CD14-positive monocyte (primary cell): ENCODE results near the gene TMEFF2. TPM values are rescaled to one million over a fixed set of nuclear protein-coding genes. Genes with fewer than 3 reads are reported as not detected.

Source experiments
- DNase-seq, 3 donors: peaks; one replicate each; pipeline ENCODE4 v3.0.0-alpha.2; 2011 to 2022
- H2AFZ ChIP-seq: 2 replicates; pipeline ENCODE4 v1.6.0; 2012; ENCODE audit warnings: mild to moderate bottlenecking, low read depth, low read length, inconsistent platforms; ENCODE audit not compliant: insufficient read depth, poor library complexity, severe bottlenecking
- H3K27ac ChIP-seq, 2 donors: 1 replicate in 1 of 2; 2 replicates in 1 of 2; pipeline ENCODE4 v1.5.1; 2012 to 2013; ENCODE audit warnings: low read length in 2 of 2, control low read depth in 1 of 2, inconsistent platforms in 1 of 2, low read depth in 1 of 2, mild to moderate bottlenecking in 1 of 2
- H3K27me3 ChIP-seq, 2 donors: one replicate each; pipeline versions ENCODE4 v1.6.0 to v1.6.1; 2011 to 2013; ENCODE audit warnings: low read length in 2 of 2; ENCODE audit not compliant: control insufficient read depth in 2 of 2, insufficient read depth in 2 of 2
- H3K36me3 ChIP-seq, 2 donors: replicated peaks in 1 of 2; 1 replicate in 1 of 2; 2 replicates in 1 of 2; pipeline versions ENCODE4 v1.5.1 to v1.6.1; 2012 to 2013; ENCODE audit warnings: low read length in 2 of 2, control low read depth in 1 of 2, inconsistent platforms in 1 of 2, mild to moderate bottlenecking in 1 of 2; ENCODE audit not compliant: insufficient read depth in 2 of 2, control insufficient read depth in 1 of 2
- H3K4me1 ChIP-seq, 2 donors: 1 replicate in 1 of 2; 2 replicates in 1 of 2; pipeline versions ENCODE4 v1.5.1 to v1.6.1; 2012 to 2013; ENCODE audit warnings: low read length in 2 of 2, control low read depth in 1 of 2, inconsistent platforms in 1 of 2, mild to moderate bottlenecking in 1 of 2, moderate library complexity in 1 of 2; ENCODE audit not compliant: insufficient read depth in 2 of 2, control insufficient read depth in 1 of 2
- H3K4me2 ChIP-seq: replicated peaks from 2 replicates; pipeline ENCODE3; 2012; ENCODE audit warnings: low read length, moderate library complexity, mild to moderate bottlenecking; ENCODE audit not compliant: poor library complexity, severe bottlenecking; ENCODE audit errors: extremely low read depth
- H3K4me3 ChIP-seq, 3 experiments: fragments of 200-600 bp in 1 of 3; sonication (generic) in 1 of 3; replicated peaks in 1 of 3; 1 replicate in 2 of 3; 2 replicates in 1 of 3; pipeline ENCODE4 v1.5.1; 2011 to 2013; ENCODE audit warnings: low read length in 3 of 3, mild to moderate bottlenecking in 3 of 3, control low read depth in 2 of 3, low read depth in 2 of 3, inconsistent platforms in 1 of 3, moderate library complexity in 1 of 3
- H3K79me2 ChIP-seq: 2 replicates; pipeline ENCODE4 v1.6.0; 2012; ENCODE audit warnings: mild to moderate bottlenecking, control low read depth, inconsistent platforms, low read length, moderate library complexity; ENCODE audit not compliant: insufficient read depth
- H3K9ac ChIP-seq: 2 replicates; pipeline ENCODE4 v1.6.0; 2017; ENCODE audit warnings: low read length, mild to moderate bottlenecking; ENCODE audit not compliant: insufficient read depth, poor library complexity, severe bottlenecking
- H3K9me3 ChIP-seq, 2 donors: replicated peaks in 1 of 2; 1 replicate in 1 of 2; 2 replicates in 1 of 2; pipeline versions ENCODE4 v1.5.1 to v1.6.1; 2012 to 2013; ENCODE audit warnings: low read length in 2 of 2, control low read depth in 1 of 2; ENCODE audit not compliant: control insufficient read depth in 1 of 2, insufficient read depth in 1 of 2
- H4K20me1 ChIP-seq: 2 replicates; pipeline ENCODE4 v1.6.0; 2012; ENCODE audit warnings: mild to moderate bottlenecking, low read length, control low read depth, moderate library complexity; ENCODE audit not compliant: insufficient read depth
- H3K27ac Mint-ChIP-seq, 7 donors: one replicate each; pipeline ENCODE4 v1.8.0; 2020; ENCODE audit warnings: mild to moderate bottlenecking in 7 of 7, mixed read lengths in 7 of 7, moderate library complexity in 6 of 7, inconsistent platforms in 2 of 7
- H3K27me3 Mint-ChIP-seq, 3 donors: one replicate each; pipeline ENCODE4 v1.8.0; 2021 to 2022; ENCODE audit warnings: low read depth in 3 of 3, mild to moderate bottlenecking in 3 of 3, mixed read lengths in 3 of 3, moderate library complexity in 3 of 3, inconsistent platforms in 1 of 3
- H3K36me3 Mint-ChIP-seq, 2 donors: one replicate each; pipeline ENCODE4 v1.8.0; 2020; ENCODE audit warnings: mixed read lengths in 2 of 2, inconsistent platforms in 1 of 2, mild to moderate bottlenecking in 1 of 2
- H3K4me1 Mint-ChIP-seq: one replicate; pipeline ENCODE4 v1.8.0; 2020; ENCODE audit warnings: mild to moderate bottlenecking, mixed read lengths
- H3K4me3 Mint-ChIP-seq, 2 donors: one replicate each; pipeline ENCODE4 v1.8.0; 2020; ENCODE audit warnings: mild to moderate bottlenecking in 2 of 2, mixed read lengths in 2 of 2, moderate library complexity in 1 of 2
- H3K9me3 Mint-ChIP-seq, 7 donors: one replicate each; pipeline ENCODE4 v1.8.0; 2020 to 2022; ENCODE audit warnings: mixed read lengths in 7 of 7, mild to moderate bottlenecking in 6 of 7, moderate library complexity in 6 of 7, inconsistent platforms in 2 of 7
- WGBS: methylation state at CpG from one replicate; pipeline ENCODE4 v1.1.5; 2013; ENCODE audit warnings: missing lambda C conversion rate; ENCODE audit not compliant: insufficient coverage; 5-methylcytosine and 5-hydroxymethylcytosine counted together
- intact Hi-C, 2 donors: fragments of 100-400 bp; cut with micrococcal nuclease; formaldehyde crosslinking; loops; one replicate each; pipeline versions ENCODE4 v1.15.0 to v1.15.1; 2023
- polyA plus RNA-seq, 3 donors: library from polyadenylated mRNA; depleted of rRNA in 1 of 3; unstranded in 2 of 3; stranded (reverse) in 1 of 3; fragments of 300-500 nt in 2 of 3; fragments of >200 nt in 1 of 3; fragmentation: Illumina TruSeq in 2 of 3; gene quantifications; 1 replicate in 2 of 3; 2 replicates in 1 of 3; pipeline ENCODE4 v1.2.3, GENCODE V29; 2012 to 2021
- TF ChIP-seq, protein P1 (sequence below): fragments of 200-600 bp; IDR thresholded peaks from one replicate; pipeline ENCODE4 v1.8.0; 2022; ENCODE audit warnings: antibody characterized with exemption, mild to moderate bottlenecking

Gene TMEFF2
- polyA plus RNA-seq, 3 donors = not detected

DNA sequence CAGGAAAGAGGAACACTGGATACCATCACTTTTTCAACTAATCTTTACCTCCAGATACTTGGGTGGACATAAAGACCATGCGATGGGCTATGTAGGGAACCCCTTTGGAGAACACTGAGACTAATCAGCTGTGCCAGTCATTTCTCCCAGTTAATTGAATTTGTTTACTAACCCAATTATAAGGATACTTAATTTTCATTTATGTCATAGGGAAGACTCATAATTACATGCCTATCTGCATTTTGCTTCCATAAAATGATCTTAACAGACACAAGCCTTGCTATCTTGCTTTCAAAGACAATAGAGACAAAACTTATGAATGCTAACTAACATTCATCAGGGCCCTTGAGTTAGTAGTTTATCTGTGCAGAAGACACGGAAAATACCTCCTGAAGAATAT, 279.0 kb downstream of the TMEFF2 start:
- H3K27ac Mint-ChIP-seq = no peak overlapping the region
- H3K36me3 Mint-ChIP-seq = no peaks in the 10 kb centered on the region
- Histone ChIP-seq H3K9me3 (no peaks in the 10 kb centered on the region), H2AFZ (no peak overlapping the region), H4K20me1 (no peaks in the 10 kb centered on the region), H3K36me3 (no peaks in the 10 kb centered on the region), H3K4me1 (no peaks in the 10 kb centered on the region), H3K27me3 (no peaks in the 10 kb centered on the region), H3K79me2 (no peaks in the 10 kb centered on the region), H3K4me3 (no peak overlapping the region), H3K4me2 (no peak overlapping the region), H3K27ac (no peak overlapping the region), H3K9ac (no peak overlapping the region)
- H3K9me3 Mint-ChIP-seq = peaks cover 0 to 2% (median 0%) of the 10 kb centered on the region in 7 donors
- no peak for DNase-seq
- no peaks in the 10 kb centered on the region for H3K4me1 Mint-ChIP-seq
- peaks cover 0 to 4% (median 0%) of the 10 kb centered on the region in 3 donors for H3K27me3 Mint-ChIP-seq
- WGBS = no CpG with 5 or more reads among the region's 2 CpGs
- TF ChIP-seq, protein P1, sequence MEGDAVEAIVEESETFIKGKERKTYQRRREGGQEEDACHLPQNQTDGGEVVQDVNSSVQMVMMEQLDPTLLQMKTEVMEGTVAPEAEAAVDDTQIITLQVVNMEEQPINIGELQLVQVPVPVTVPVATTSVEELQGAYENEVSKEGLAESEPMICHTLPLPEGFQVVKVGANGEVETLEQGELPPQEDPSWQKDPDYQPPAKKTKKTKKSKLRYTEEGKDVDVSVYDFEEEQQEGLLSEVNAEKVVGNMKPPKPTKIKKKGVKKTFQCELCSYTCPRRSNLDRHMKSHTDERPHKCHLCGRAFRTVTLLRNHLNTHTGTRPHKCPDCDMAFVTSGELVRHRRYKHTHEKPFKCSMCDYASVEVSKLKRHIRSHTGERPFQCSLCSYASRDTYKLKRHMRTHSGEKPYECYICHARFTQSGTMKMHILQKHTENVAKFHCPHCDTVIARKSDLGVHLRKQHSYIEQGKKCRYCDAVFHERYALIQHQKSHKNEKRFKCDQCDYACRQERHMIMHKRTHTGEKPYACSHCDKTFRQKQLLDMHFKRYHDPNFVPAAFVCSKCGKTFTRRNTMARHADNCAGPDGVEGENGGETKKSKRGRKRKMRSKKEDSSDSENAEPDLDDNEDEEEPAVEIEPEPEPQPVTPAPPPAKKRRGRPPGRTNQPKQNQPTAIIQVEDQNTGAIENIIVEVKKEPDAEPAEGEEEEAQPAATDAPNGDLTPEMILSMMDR = no peak
- intact Hi-C loops = no loop called here
- H3K4me3 Mint-ChIP-seq = no peak overlapping the region

DNA sequence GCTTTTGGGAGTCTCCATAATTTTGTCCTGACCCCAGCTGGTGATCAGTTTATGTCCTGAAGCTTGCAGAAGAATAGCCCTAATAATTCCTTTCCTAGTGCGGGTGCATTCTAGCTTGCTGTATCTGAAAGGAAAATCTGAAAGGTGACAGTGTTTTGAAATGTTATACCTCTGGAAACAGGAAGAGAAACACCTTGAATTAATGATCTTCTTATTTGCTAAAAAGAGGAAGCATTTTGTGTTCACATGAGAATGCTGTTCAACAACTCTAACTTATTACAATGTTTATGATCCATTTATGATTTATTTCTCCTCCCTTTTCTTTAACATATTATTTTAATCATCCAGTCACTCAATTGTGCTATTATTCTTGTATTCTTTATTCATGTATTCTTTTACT, 280.9 kb downstream of the TMEFF2 start:
- Histone ChIP-seq H4K20me1 (no peaks in the 10 kb centered on the region), H3K4me1 (no peaks in the 10 kb centered on the region), H3K27me3 (no peaks in the 10 kb centered on the region), H3K36me3 (no peaks in the 10 kb centered on the region), H3K79me2 (no peaks in the 10 kb centered on the region), H2AFZ (no peak overlapping the region), H3K4me3 (no peak overlapping the region), H3K27ac (no peak overlapping the region), H3K9me3 (no peaks in the 10 kb centered on the region), H3K9ac (no peak overlapping the region), H3K4me2 (no peak overlapping the region)
- DNase-seq = no peak
- no CpG with 5 or more reads among the region's 1 CpG for WGBS
- H3K27me3 Mint-ChIP-seq = peaks cover 0 to 4% (median 0%) of the 10 kb centered on the region in 3 donors
- H3K9me3 Mint-ChIP-seq = no peaks in the 10 kb centered on the region
- H3K4me3 Mint-ChIP-seq = no peak overlapping the region
- TF ChIP-seq, protein P1 = no peak
- H3K27ac Mint-ChIP-seq = no peak overlapping the region
- intact Hi-C loops = no loop called here
- peaks cover 3% of the 10 kb centered on the region for H3K4me1 Mint-ChIP-seq
- H3K36me3 Mint-ChIP-seq = no peaks in the 10 kb centered on the region
